ENCODE measurements around the gene SLC1A4. TPM values are rescaled to one million over a fixed set of nuclear protein-coding genes. Genes with fewer than 3 reads are reported as not detected.

SLC1A4 gene
- total and polyA plus RNA-seq, 4 donors, result 3.4 to 23.4 (median 9.6) TPM

GRCh38 chr2:64952511-64953482, 36.4 kb upstream of the SLC1A4 start (continued):
- no peak for TF ChIP-seq MAX (IDR thresholded peaks at IDR 0.05)
- TF ChIP-seq JUND (IDR thresholded peaks at IDR 0.05), result no peak
- TF ChIP-seq RXRA (IDR thresholded peaks at IDR 0.05), result no peak

- H3K4me3 ChIP-seq (ENCODE audit: low read depth in 1 of 3, low read length in 3 of 3), result no peak overlapping the region
- H3K9me3 ChIP-seq (ENCODE audit: control insufficient read depth in 4 of 4, low read length in 3 of 4), result no peaks in the 10 kb centered on the region
- DNase-seq (ENCODE audit: low spot score), result no peak
- no peaks in the 10 kb centered on the region for H3K27me3 ChIP-seq (ENCODE audit: control insufficient read depth in 4 of 4, insufficient read depth in 4 of 4, low read length in 3 of 4)
- peaks cover 7 to 13% (median 11%) of the 10 kb centered on the region in 4 donors for H3K4me1 ChIP-seq (ENCODE audit: control insufficient read depth in 4 of 4, insufficient read depth in 4 of 4, low read length in 3 of 4)
- 92% methylated on average over 2 of the region's 2 CpGs for WGBS
- no peak overlapping the region for H3K9ac ChIP-seq (ENCODE audit: low read depth in 1 of 2, low read length in 2 of 2)
- no peaks in the 10 kb centered on the region for H3K36me3 ChIP-seq (ENCODE audit: control insufficient read depth in 4 of 4, insufficient read depth in 3 of 4, low read depth in 1 of 4, low read length in 3 of 4)
- no peak for TF ChIP-seq EGR1 (IDR thresholded peaks at IDR 0.05; ENCODE audit: low read depth in 2 of 2)
- no peak overlapping the region for H3K27ac ChIP-seq (ENCODE audit: low read depth in 1 of 2, low read length in 2 of 2)
These were observed 33.7 kb upstream of the SLC1A4 start for GRCh38 chr2:64955467-64955866.

GRCh38 chr2:64957109-64957903, 31.9 kb upstream of the SLC1A4 start:
- Histone ChIP-seq H3K4me1 (ENCODE audit: control insufficient read depth in 4 of 4, insufficient read depth in 4 of 4, low read length in 3 of 4) (peaks cover 7 to 11% (median 7%) of the 10 kb centered on the region in 4 donors), H3K9me3 (ENCODE audit: control insufficient read depth in 4 of 4, low read length in 3 of 4) (no peaks in the 10 kb centered on the region), H3K4me3 (ENCODE audit: low read depth in 1 of 3, low read length in 3 of 3) (no peak overlapping the region), H3K9ac (ENCODE audit: low read depth in 1 of 2, low read length in 2 of 2) (no peak overlapping the region), H3K36me3 (ENCODE audit: control insufficient read depth in 4 of 4, insufficient read depth in 3 of 4, low read depth in 1 of 4, low read length in 3 of 4) (no peaks in the 10 kb centered on the region), H3K27ac (ENCODE audit: low read depth in 1 of 2, low read length in 2 of 2) (no peak overlapping the region), H3K27me3 (ENCODE audit: control insufficient read depth in 4 of 4, insufficient read depth in 4 of 4, low read length in 3 of 4) (no peaks in the 10 kb centered on the region)
- no peak for DNase-seq (ENCODE audit: low spot score)
- TF ChIP-seq ZBTB33 (IDR thresholded peaks at IDR 0.05) (no peak), RAD21 (IDR thresholded peaks at IDR 0.05) (no peak), RXRA (IDR thresholded peaks at IDR 0.05) (no peak), NR2F2 (IDR thresholded peaks at IDR 0.05) (no peak), HNF4G (IDR thresholded peaks at IDR 0.05) (no peak), TAF1 (conservative IDR thresholded peaks at IDR 0.05) (no peak), SP1 (IDR thresholded peaks at IDR 0.05) (no peak), GABPA (IDR thresholded peaks at IDR 0.05 in 1 of 2, conservative IDR thresholded peaks at IDR 0.05 in 1 of 2) (no peak), REST (IDR thresholded peaks at IDR 0.05) (no peak), FOXA2 (IDR thresholded peaks at IDR 0.05) (no peak), EGR1 (IDR thresholded peaks at IDR 0.05; ENCODE audit: low read depth in 2 of 2) (no peak), CTCF (IDR thresholded peaks at IDR 0.05; ENCODE audit: low read depth, low read length, missing input control) (no peak), HNF4A (conservative IDR thresholded peaks at IDR 0.05) (no peak), YY1 (IDR thresholded peaks at IDR 0.05) (no peak)
- WGBS, result 93% methylated on average over 9 of the region's 9 CpGs

Data from liver (tissue), 9 donors.